ENCODE measurements around the gene WWP2.

WWP2 gene

DNA sequence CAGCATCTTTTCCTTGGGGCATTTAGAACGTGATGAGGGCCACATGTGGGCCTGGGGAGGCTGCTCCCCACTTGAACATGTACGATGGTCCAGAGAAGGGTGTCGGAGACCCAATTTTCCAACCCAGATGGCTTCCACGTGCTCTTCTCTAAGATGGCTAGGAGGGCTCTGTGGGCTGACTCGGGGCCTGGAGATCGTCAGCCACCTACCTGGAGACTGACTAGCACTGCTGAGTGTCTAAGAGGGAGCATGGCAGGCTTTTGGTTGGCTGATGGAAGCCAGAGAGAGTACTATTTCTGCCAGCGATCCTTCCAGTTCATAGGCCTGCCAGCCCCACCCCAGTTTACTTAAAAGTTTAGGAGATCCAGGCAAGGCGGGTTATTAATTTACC, 128.8 kb downstream of the WWP2 start:
- no peak for DNase-seq

DNA sequence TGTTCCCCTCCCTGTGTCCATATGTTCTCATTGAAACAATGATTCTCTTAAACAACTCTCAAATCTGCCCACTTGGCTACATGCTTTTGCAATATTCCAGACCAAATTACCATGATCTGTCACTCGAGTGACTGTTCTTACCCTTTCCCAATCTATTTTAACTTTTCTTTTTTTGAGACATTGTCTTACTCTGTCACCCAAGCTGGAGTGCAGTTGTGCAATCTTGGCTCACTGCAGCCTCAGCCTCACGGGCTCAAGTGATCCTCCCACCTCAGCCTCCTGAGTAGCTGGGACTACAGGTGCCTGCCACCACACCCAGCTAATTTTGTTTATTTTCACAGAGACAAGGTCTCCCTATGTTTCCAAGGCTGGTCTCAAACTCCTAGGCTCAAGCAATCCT, 130.2 kb downstream of the WWP2 start:
- no peak for DNase-seq

DNA sequence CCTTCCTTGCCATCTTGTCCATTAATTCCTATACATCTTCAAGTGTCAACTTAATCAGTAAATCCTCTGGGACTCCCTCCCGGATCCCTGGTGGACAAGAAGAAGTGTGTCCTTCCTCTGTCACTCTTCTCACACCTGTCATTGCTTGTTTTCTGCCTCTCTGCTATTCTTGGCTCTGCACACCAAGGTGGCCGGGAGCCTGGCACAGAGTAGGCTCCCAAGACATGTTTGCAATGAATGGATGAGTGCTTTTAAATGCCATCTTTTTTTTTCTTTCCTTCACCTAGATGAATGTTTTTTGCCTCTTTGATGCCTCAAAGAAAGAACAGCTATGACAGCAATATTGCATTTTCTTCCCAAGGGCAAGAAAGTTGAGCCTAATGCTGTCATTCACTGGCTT, 131.0 kb downstream of the WWP2 start:
- no peak for DNase-seq

DNA sequence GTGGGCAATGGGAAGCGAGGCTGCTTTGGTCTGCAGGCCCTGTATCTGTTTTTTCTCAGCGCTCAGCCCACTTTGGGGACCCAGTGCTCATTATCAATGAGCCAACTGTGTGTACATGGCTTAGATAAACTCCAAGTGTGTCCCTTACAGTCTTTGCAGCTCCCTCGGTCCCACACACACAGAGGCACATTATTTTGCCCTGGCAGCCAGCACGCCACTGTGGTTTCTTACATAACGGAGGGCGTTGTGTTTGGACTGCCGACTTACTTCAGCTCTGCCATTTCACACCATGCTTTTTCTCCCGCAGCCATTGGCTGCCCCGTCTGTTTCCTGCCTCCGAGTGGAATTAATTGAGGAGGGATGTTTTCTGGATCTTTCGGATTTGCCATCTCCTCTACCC, 132.5 kb downstream of the WWP2 start:
- no peak for DNase-seq

DNA sequence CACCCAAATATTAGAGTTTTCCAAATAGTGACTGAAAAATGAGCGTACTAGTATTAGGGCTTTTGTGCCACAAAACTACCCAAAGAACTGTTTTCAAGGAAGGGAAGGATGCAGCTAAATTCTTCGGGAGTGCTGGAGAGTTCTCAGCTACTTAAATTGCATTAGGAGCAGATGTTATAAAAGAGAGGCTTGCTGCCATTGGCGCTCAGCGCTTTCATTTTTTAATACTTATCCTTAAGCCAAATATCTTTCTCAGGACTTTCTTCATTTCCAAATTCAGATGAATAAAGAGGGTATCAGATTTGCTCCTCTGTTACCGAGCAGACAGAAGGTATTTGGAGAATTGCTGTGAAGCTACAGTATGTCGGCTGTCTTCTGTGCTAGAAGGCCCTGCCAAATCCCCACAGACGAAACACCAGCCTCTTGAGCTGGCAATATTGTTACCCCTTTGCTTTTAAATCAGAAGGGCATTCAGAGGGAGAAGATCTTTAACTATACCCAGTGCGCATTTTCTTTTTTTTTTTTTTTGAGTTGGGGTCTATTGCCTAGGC, 141.8 kb downstream of the WWP2 start:
- no peak for DNase-seq

DNA sequence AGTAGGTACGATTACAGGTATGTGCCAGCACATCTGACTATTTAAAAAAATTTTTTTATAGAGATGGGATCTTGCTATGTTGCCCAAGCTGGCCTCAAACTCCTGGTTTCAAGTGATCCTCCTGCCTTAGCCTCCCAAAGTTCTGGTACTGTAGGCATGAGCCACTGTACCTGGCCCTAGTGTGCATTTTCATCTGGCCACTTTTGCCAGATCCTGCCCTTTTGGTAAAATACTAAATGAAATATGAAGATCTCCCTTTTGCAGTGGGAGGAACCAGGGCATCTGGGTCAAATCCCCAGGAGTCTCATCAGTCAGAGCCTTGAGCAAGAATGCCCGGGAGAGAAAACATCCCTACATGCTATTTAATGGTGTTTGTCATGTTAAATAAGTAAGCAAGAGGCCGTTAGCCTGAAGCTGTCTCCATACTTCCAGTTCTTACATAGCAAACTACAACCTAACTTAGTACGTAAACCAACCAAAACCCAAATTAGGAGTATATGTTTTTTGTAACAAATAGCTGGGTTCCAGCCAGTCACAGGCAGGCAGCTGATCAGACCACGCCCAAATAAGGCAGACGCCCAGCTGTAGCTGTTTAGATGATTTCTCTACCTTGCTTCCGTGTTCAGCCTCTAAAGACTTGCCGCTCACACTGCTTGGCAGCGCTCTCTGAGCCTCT, 142.5 kb downstream of the WWP2 start:
- DNase-seq, result no peak

DNA sequence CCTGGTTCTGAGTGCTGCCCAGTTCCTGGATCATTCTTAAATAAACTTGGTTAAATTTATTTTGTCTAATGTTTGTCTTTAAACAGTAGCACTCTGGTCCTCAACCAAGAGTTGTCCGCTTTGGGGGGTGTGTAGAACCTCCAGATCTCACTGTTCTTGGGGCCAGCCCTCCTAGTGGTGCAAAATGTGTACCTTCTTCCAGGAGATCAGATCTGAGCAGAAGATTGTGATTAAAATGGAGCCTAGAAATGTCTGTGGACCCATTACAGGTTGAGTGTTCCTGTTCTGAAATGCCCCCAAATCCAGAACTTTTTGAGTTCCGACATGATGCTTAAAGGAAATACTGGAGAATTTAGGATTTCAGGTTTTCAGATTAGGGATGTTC, 143.0 kb downstream of the WWP2 start:
- DNase-seq, result no peak

DNA sequence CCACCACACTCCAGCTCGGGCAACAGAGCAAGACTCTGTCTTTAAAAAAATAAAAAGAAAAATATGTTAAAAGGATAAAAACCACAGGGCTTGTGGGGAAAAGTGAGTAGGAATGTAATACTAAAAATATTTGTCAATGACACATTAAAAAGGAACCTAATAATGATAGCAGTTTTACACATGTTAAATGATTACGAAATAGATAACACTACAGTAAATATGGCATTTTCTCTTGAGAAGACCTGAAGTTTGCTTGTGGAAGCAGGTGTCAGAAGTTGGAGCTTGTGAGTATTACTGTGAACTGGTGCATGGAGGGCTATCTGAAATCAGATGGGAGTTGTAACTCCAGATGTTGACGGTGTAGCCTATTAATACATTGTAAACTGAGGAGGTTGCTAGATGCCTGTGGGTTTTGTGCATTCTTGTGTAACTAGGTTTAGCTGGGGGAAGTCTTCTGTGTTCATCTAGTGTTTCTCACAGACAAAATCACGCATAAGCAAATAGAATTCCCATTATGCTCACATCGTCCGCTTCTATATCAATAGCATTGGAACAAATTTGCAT, 144.8 kb downstream of the WWP2 start:
- no peak for DNase-seq

DNA sequence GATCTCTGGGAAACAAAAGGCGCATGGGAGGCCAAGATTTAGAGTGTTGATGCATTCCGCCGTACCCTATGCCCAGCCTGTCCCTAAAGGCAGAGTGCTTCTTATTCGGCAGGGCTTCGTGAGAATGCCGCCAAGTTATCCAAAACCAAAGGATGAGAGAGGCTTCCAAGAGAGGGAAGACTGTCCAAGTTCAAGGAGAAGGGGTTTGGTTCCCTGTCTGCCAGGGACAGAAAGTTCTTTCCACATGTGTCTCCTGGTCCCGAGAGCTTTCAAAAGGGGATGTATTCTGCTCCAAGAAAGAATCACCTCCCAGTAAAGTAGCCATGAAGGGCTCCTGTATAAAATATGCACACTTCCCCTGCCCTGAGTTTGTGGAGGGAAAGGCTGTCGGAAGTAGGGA, 146.9 kb downstream of the WWP2 start:
- DNase-seq, result no peak

DNA sequence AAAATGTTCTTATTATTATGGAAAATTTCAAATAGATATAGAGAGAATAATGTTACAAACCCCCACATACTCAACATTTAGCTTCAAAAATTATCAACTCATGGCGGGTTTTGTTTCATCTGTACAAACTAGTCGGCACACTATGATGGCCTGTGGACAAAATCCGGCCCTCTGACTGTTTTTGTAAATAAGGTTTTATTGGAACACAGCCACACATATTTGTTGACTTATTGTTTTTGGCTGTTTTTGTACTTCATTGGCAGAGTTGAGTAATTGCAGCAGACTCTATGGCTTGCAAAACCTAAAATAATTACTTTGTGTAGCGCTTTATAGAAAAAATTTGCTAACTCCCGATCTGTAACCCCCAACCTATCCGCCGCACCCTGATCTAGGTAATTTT, 147.6 kb downstream of the WWP2 start:
- DNase-seq, result no peak

DNA sequence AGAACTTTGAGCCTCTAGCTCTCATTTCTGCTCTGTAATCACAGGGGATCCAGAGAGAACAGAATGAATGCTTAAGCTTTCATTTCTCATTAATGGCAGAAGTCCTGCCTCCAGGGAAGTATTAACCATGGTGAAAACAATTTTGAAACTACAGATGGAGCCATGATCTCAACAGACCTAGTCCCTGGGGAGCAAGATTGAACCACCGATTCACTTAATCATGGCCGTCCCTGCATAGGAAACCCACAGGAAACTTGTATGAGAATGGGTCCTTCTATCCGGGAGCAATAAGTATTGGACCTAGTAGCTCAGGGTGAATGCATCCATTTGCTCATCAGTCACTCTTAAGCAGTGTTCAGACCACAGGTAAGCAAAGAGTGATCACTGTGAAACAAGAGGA, 148.8 kb downstream of the WWP2 start:
- no peak for DNase-seq

DNA sequence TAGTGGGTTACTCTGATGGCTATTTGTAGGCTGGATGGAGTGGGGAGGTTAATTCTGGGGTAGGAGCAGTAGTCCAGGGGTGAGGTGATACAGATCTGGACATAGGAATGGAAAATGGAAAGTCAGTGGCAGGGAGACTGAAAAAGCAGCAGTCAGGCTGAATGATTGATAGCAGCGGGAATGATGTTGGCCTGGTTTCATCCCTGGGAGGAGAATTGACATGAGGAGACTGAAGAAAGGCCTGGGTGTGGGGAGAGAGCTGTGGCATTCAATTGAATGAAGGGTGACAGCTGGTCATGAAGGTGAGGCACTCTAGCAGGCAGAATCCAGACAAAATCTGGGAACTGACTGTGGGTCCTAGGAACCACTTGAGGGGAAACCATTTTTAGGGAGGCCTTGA, 154.3 kb downstream of the WWP2 start:
- DNase-seq, result no peak

DNA sequence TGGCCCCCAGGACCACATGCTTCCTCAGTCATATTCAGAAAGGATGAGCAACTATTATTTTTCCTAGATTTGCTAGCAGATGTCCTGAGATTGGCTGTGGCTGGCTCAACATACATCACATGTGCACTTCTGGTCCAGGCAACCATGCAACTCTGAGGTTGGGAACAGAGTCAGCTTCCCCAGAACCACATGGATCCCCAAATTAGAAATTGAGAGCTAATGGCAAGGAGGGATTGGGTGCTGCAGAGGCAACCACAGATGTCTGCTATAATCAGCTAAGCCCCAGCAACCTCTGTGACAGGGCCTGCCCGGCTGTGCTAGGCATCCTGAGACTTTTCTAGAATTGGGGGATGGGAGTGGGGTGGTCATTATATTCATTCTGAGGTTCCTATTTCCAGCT, 155.2 kb downstream of the WWP2 start:
- no peak for DNase-seq

DNA sequence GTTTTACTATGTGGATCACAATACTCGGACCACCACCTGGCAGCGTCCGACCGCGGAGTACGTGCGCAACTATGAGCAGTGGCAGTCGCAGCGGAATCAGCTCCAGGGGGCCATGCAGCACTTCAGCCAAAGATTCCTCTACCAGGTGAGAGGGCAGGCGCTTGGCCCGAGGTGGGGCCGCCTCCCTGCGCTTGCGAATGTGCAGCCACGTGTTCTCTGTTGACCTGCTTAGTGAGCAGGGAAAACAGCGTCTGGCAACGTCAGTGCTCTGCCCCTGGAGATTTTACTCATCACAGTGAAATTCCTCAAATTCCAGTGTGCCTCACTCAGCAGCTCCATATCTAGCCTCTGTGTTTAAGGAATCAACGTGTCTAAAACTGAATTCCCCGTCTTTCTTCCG, 155.6 kb downstream of the WWP2 start:
- no peak for DNase-seq

DNA sequence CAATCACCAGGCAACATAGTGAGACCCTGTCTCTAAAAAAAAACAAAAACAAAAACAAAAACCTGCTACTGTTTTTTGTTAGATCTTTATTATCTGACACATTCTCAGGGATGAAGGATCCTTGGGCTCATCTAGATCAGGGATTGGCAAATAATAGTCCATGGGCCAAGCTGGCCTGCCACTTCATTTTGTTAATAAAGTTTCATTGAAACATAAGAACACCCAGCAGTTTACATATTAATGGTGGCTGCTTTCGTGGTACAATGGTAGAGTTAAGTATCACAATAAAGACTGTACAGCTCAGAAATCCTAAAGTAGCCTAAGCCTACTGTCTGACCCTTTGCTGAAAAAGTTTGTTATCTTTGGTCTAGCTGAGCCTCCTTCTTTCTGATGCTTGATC, 156.1 kb downstream of the WWP2 start:
- no peak for DNase-seq

DNA sequence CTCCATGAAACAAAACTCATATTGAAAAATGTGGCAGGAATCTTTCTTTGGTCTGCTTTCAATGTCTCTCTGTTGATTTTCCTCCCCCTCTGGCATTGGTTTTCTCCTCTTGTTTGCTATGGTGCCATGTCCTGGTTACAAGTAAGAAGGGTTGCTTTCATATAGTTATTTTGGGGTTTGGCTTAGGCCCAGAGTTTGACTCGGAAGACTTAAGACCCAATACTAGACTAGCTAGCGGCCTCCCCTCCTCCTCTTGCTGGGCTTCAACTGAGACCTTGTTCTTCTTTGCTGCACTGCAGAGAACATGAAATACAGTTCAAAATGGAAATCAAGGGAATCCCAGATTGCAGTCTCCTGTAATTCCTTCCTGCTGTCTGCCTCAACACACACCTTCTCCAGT, 159.0 kb downstream of the WWP2 start:
- DNase-seq, result no peak

DNA sequence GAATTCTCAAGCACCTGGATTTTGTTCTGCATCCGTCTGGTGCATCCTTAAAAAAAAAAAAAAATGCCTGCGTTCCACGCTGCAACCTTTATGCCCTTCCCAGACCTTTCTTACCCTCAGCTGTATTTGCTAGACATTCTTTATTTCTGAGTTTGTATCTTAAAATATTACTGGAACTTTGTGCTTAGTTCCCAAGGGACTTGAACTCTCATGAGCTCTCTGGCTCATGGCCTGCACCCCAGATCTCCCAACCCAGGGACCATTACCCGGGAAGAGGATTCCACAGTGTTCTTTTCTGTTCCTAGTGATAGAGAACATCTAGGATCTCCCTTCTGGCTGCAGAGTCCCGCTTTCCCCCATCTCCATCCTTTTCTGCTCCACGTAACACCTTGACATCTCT, 160.1 kb downstream of the WWP2 start:
- DNase-seq, result no peak

DNA sequence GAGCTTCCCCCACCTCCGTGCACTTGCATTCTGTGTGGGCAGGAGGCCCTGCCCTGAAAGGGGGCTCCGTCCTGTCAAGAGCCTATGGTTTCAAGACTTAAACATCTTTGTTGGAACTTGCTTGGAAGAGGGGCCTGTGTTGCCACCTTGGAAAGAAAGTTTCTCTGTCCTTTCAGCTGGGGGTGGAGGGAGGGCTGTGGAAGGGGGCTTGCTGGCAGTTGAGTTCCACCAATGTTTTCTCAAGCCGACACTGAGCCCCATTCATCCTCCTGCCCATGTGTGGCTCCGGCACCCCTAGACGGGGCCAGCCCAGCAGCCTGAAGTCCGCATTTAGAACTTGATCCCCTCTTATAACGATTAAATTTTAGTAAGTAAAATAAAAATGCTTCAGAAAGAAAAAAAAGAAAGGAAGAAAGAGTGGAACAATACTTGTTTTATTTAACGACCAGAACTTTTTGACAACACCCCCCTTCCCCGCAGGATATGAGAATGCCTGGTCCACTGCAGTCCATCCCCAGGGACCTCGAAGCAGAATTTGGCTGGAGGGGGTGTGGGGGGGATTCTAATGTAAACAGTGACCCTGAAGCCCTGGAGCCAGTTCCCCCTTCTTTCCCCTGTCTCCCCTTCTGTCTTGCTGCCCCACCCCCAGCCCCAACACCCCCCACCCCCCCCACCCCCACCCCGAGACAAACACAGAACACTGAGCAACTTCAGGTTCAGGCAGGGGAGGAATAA, 162.1 kb downstream of the WWP2 start:
- no peak for DNase-seq

DNA sequence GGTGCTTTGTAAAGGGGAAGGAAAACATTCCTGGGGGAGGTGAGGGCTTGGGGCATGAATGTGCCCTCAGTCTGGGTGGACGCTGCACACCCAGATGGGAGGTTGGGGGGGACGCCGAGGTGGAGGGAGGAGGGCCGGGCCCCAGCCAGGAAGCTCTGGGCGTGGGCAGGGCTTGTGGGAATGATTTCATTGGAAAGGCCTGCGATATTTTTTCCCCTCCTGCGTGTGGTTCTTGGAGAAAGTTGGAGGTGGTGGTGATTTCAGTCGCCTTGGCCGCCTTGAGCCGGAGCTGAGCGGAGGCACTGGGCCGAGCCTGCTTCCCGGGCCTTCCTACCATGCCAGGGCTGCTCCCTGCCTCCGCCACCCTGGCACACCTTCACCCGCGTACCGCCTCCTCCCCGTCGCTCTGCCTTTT, 162.7 kb downstream of the WWP2 start:
- no peak for DNase-seq

DNA sequence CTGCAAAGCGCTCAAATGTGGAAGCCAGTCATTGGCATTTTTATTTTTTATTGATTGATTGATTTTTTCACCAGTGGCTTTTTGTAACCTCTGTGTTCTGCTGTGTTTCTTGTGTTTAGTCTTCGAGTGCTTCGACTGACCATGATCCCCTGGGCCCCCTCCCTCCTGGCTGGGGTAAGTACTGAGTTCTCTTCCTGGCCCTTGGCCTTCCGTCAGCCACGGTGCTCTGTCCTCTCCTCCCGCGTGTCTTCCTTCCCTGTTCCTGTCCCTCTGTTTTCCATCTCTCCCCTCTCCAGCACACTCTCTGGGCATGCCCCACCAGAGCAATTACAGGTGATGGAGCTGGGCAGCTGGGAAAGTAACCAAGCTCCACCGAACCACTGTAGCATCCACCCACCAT, 163.2 kb downstream of the WWP2 start:
- DNase-seq, result no peak

DNA sequence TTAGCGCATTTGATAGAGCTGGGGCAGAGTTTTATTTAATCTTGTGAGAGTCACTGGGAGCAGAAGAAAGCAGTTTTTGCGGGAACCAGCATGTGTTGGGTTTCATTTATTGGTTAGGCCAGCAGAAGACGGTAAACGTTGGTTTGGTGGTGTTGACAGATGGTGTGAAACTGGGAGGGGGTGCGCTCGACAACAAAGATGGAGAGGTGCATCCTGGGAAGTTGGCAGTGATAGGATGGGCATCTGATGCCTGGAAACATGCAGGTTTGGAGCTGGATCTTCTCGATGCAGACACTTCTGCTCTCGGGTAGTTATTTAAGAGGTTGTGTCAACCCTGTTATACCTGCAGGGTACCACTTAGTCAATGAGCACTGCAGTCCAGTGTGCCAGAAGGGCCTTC, 164.1 kb downstream of the WWP2 start:
- no peak for DNase-seq

DNA sequence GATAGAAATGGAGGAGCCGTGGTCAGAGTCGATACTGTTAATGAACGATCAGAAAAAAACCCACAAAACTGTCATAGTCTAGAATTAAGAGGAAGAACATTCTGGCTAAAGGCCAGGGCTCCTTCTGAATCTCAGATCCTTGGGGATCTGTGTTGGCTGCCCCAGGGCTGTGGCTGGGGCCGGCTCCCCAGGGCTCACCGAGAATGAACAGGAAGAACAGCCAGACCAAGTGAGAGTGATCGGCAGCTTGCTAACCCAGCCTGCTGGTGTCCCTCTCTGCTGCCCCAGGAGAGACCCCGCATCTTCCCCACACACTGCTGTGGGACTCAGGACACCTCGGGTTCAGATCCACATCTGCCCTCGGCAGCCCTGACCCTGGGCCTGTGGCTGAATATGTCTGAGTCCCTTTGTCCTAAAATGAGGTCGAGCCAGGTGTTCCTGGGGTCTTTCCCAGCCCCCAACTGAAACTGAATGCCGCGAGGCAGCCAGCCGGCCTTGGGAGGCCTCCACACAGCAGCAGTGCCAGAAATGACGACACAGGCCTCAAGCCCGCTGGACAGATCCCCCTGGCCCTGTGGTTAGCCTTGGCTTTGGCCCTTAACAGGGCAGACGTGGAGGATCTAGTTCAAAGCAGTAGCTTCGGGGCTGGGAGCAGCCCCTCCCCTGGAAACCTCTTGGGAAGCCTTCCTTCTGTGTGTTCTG, 165.1 kb downstream of the WWP2 start:
- DNase-seq, result no peak

DNA sequence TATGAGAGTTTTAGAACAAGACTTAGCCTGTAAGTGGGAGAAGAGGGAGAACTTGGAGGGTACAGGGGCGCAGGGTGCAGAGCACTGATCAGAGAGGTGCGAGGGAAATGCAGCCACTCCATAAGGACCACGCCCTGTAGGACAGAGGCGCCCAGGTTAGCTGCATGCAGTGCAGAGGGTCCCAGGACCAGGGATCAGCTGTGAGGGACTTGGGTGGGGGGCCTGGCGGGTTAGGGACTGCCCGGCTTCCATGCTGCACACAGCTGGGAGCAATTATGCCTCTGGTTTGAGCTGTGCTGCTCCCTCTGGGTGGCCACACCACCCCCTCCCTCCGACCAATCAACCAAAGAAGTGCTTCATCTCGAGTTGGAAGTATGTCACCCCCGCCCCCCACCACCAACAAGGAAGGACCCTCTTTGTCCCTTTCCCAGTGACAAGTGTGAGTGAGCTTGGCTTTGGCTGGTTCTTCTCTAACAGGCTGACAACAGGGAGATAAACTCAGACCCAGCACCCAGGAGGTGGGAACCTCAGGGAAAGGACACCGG, 166.8 kb downstream of the WWP2 start:
- DNase-seq, result no peak

DNA sequence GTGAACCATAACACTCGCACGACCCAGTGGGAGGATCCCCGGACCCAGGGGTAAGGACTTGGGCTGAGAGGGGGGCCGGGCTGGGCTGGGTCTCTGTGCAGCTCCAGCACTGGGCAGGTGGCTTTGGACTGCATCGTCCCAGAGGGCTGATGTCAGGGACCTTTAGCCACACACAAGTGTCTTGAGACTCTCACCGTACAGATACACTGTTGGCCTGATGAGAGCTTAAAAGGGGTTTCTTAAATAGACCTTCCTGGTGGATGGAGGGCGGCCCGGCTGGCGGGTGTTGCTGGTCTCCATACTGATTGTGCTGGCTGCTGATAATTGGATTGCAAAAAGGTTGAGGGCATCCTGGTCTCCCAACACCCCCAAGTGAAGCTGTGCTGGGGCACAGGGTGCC, 167.3 kb downstream of the WWP2 start:
- no peak for DNase-seq
